ENCODE measurements around the gene ZNF496.
"Not testable (repeated sequence)": the region's sequence is repeated elsewhere in the genome, so short reads cannot be mapped to it uniquely, and the experiment has no call there.

Gene ZNF496

GRCh38 chr1:247365023-247365422, 33.4 kb upstream of the ZNF496 start:
- no peak overlapping the region for H3K4me3 Mint-ChIP-seq
- no peak overlapping the region for H3K27ac Mint-ChIP-seq
- H3K4me1 Mint-ChIP-seq (ENCODE audit: low read depth): peaks cover 11% of the 10 kb centered on the region
- peaks cover 3% of the 10 kb centered on the region for H3K9me3 Mint-ChIP-seq
- H3K27me3 Mint-ChIP-seq: peaks cover 46% of the 10 kb centered on the region
- no peaks in the 10 kb centered on the region for H3K36me3 Mint-ChIP-seq (ENCODE audit: low read depth)

GRCh38 chr1:247363000-247363399, 31.3 kb upstream of the ZNF496 start:
- H3K4me1 Mint-ChIP-seq (ENCODE audit: low read depth): peaks cover 11% of the 10 kb centered on the region
- not testable (repeated sequence) for H3K9me3 Mint-ChIP-seq; H3K4me3 Mint-ChIP-seq; H3K27ac Mint-ChIP-seq; H3K36me3 Mint-ChIP-seq (ENCODE audit: low read depth)
- peaks cover 65% of the 10 kb centered on the region for H3K27me3 Mint-ChIP-seq

GRCh38 chr1:247362153-247362552, 30.5 kb upstream of the ZNF496 start:
- H3K27me3 Mint-ChIP-seq: peaks cover 64% of the 10 kb centered on the region
- no peak overlapping the region for H3K27ac Mint-ChIP-seq
- H3K36me3 Mint-ChIP-seq (ENCODE audit: low read depth): no peaks in the 10 kb centered on the region
- peaks cover 11% of the 10 kb centered on the region for H3K4me1 Mint-ChIP-seq (ENCODE audit: low read depth)
- H3K4me3 Mint-ChIP-seq: no peak overlapping the region
- H3K9me3 Mint-ChIP-seq: peaks cover 3% of the 10 kb centered on the region

DNA sequence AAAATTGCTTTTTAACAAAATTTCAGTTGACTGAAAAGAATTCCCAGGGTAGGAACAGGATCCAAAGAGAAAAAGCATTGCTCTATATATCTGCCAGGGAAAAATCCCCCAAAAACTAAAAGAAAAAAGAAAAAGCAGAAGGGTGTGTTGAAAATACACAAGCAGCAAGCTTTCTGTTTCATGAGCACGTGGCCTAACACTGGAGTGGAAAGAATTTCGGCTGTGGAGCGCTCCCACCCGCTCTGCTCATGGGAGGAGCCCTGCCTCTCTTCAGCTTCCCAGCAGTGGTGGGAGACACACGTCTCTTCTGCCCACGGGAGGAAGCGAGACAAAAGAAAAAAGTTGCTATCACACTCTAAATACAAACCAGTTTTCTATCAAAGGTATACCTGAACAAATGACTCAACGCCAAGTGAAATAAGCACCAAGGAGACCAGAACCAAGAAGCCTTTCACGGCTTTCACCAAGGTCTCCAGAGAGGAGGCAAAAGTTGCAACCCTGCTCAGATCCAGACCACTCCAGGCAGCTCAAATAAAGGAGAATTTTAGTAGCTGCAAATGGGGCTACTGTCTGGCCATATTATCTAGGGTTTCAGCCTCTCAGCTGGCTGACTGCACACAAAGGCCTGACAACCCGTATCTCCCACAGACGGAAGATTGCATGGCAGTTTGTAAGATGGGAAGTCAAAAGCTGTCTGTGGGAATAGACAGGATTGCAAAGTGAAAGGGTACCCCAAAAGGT, 29.5 kb upstream of the ZNF496 start:
- H3K27me3 Mint-ChIP-seq: peaks cover 64% of the 10 kb centered on the region
- H3K4me1 Mint-ChIP-seq (ENCODE audit: low read depth): peaks cover 11% of the 10 kb centered on the region
- peaks cover 3% of the 10 kb centered on the region for H3K9me3 Mint-ChIP-seq
- H3K27ac Mint-ChIP-seq: no peak overlapping the region
- no peaks in the 10 kb centered on the region for H3K36me3 Mint-ChIP-seq (ENCODE audit: low read depth)
- H3K4me3 Mint-ChIP-seq: no peak overlapping the region

- peaks cover 3% of the 10 kb centered on the region for H3K9me3 Mint-ChIP-seq
- no peak overlapping the region for H3K27ac Mint-ChIP-seq
- no peaks in the 10 kb centered on the region for H3K36me3 Mint-ChIP-seq (ENCODE audit: low read depth)
- H3K4me3 Mint-ChIP-seq: no peak overlapping the region
- H3K27me3 Mint-ChIP-seq: peaks cover 59% of the 10 kb centered on the region
- H3K4me1 Mint-ChIP-seq (ENCODE audit: low read depth): peaks cover 11% of the 10 kb centered on the region
Observed at GRCh38 chr1:247360116-247360898, 28.6 kb upstream of the ZNF496 start.

GRCh38 chr1:247359559-247359958, 27.9 kb upstream of the ZNF496 start:
- Mint-ChIP-seq H3K27ac (no peak overlapping the region), H3K4me1 (ENCODE audit: low read depth) (peaks cover 11% of the 10 kb centered on the region), H3K9me3 (no peaks in the 10 kb centered on the region), H3K36me3 (ENCODE audit: low read depth) (no peaks in the 10 kb centered on the region), H3K4me3 (no peak overlapping the region), H3K27me3 (peaks cover 54% of the 10 kb centered on the region)

DNA sequence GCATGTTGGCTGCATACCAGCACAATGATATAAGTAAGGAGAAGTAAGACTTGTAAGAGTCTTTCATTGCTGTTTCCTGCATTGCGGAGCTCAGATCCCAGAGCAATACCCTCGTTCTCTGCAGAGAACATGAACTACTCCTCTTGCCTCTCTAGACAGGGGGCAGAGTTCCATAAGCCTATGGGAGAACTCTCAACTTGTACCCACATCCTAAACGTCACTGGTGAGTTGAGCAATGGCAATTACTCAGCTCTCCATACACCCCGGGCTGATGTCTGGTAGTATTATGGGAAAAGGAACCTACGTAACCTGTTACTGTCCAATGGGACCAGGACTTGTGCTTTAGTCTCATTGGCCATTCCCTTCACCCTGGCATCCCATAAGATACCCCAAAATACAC, 27.3 kb upstream of the ZNF496 start:
- peaks cover 53% of the 10 kb centered on the region for H3K27me3 Mint-ChIP-seq
- H3K27ac Mint-ChIP-seq: no peak overlapping the region
- H3K36me3 Mint-ChIP-seq (ENCODE audit: low read depth): no peaks in the 10 kb centered on the region
- H3K4me3 Mint-ChIP-seq: no peak overlapping the region
- peaks cover 11% of the 10 kb centered on the region for H3K4me1 Mint-ChIP-seq (ENCODE audit: low read depth)
- no peaks in the 10 kb centered on the region for H3K9me3 Mint-ChIP-seq

- no peak overlapping the region for H3K4me3 Mint-ChIP-seq
- no peaks in the 10 kb centered on the region for H3K9me3 Mint-ChIP-seq
- no peak overlapping the region for H3K27ac Mint-ChIP-seq
- H3K4me1 Mint-ChIP-seq (ENCODE audit: low read depth): peaks cover 11% of the 10 kb centered on the region
- H3K36me3 Mint-ChIP-seq (ENCODE audit: low read depth): no peaks in the 10 kb centered on the region
- peaks cover 51% of the 10 kb centered on the region for H3K27me3 Mint-ChIP-seq
Observed at GRCh38 chr1:247357781-247358211, 26.1 kb upstream of the ZNF496 start.

- Mint-ChIP-seq H3K4me3 (no peak overlapping the region), H3K27me3 (peaks cover 51% of the 10 kb centered on the region), H3K27ac (no peak overlapping the region), H3K36me3 (ENCODE audit: low read depth) (no peaks in the 10 kb centered on the region), H3K9me3 (no peaks in the 10 kb centered on the region), H3K4me1 (ENCODE audit: low read depth) (peaks cover 11% of the 10 kb centered on the region)
Observed at GRCh38 chr1:247357052-247357780, 25.5 kb upstream of the ZNF496 start.

- H3K27ac Mint-ChIP-seq; H3K4me1 Mint-ChIP-seq (ENCODE audit: low read depth); H3K36me3 Mint-ChIP-seq (ENCODE audit: low read depth); H3K9me3 Mint-ChIP-seq; H3K4me3 Mint-ChIP-seq: not testable (repeated sequence)
- H3K27me3 Mint-ChIP-seq: peaks cover 41% of the 10 kb centered on the region
Observed at GRCh38 chr1:247355160-247355559, 23.5 kb upstream of the ZNF496 start.

GRCh38 chr1:247352175-247352574, 20.5 kb upstream of the ZNF496 start:
- H3K27me3 Mint-ChIP-seq: peaks cover 25% of the 10 kb centered on the region
- H3K4me3 Mint-ChIP-seq: no peak overlapping the region
- no peaks in the 10 kb centered on the region for H3K36me3 Mint-ChIP-seq (ENCODE audit: low read depth)
- H3K27ac Mint-ChIP-seq: no peak overlapping the region
- H3K4me1 Mint-ChIP-seq (ENCODE audit: low read depth): peaks cover 5% of the 10 kb centered on the region
- no peaks in the 10 kb centered on the region for H3K9me3 Mint-ChIP-seq

DNA sequence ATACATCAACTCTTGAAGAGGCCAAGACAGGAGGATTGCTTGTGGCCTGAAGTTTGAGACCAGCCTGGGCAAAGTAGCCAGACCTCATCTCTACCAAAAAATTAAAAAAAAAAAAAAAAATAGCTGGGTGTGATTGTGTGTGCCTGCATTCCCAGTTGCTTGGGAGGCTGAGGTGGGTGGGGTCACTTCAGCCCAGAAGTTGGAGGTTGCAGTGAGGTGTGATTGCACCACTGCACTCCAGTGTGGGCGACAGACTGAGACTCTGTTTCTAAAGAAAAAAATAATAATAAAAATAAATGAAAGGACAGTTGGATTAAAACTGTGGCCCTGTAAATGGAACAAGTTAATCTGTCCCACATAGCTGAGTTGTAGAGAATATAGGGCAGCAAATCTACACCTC, 18.9 kb upstream of the ZNF496 start:
- no peaks in the 10 kb centered on the region for H3K9me3 Mint-ChIP-seq
- H3K4me1 Mint-ChIP-seq (ENCODE audit: low read depth): peaks cover 5% of the 10 kb centered on the region
- H3K27me3 Mint-ChIP-seq: peaks cover 20% of the 10 kb centered on the region
- H3K4me3 Mint-ChIP-seq: no peak overlapping the region
- H3K36me3 Mint-ChIP-seq (ENCODE audit: low read depth): no peaks in the 10 kb centered on the region
- no peak overlapping the region for H3K27ac Mint-ChIP-seq

- no peak overlapping the region for H3K4me3 Mint-ChIP-seq
- H3K36me3 Mint-ChIP-seq (ENCODE audit: low read depth): peaks cover 4% of the 10 kb centered on the region
- no peak overlapping the region for H3K27ac Mint-ChIP-seq
- no peaks in the 10 kb centered on the region for H3K9me3 Mint-ChIP-seq
- peaks cover 17% of the 10 kb centered on the region for H3K4me1 Mint-ChIP-seq (ENCODE audit: low read depth)
- peaks cover 16% of the 10 kb centered on the region for H3K27me3 Mint-ChIP-seq
Observed at GRCh38 chr1:247347477-247348222, 16.0 kb upstream of the ZNF496 start.

DNA sequence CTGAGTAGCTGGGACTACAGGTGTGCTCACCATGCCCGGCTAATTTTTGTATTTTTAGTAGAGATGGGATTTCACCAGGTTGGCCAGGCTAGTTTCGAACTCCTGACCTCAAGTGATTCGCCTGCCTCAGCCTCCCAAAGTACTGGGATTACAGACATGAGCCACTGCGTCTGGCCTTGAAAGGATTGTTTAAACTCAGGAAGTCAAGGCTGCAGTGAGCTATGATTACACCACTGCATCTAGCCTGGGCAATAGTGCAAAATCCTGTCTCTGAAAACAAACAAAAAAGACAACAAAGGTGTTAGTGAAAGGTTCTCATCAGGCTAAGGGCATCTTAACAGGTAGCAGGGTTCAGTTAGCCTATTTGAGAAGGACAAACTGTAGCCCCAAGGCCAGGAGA, 14.2 kb upstream of the ZNF496 start:
- Mint-ChIP-seq H3K36me3 (ENCODE audit: low read depth) (peaks cover 4% of the 10 kb centered on the region), H3K4me1 (ENCODE audit: low read depth) (peaks cover 20% of the 10 kb centered on the region), H3K27ac (no peak overlapping the region), H3K27me3 (peaks cover 16% of the 10 kb centered on the region), H3K4me3 (no peak overlapping the region), H3K9me3 (no peaks in the 10 kb centered on the region)
